HCT116 (cell line): ENCODE measurements around the gene CRHR1.

Source experiments
- CTCF ChIP-seq, 3 experiments: fragments of 200-600 bp in 1 of 3; sonication (generic) in 1 of 3; IDR thresholded peaks in 2 of 3; conservative IDR thresholded peaks in 1 of 3; 2 replicates each; pipeline ENCODE4 v1.5.1; 2012 to 2017; ENCODE audit warnings: low read depth in 2 of 3, low read length in 2 of 3, antibody characterized with exemption in 1 of 3, borderline replicate concordance in 1 of 3, control low read depth in 1 of 3, mild to moderate bottlenecking in 1 of 3, mixed read lengths in 1 of 3, mixed run types in 1 of 3, moderate library complexity in 1 of 3; ENCODE audit not compliant: insufficient read depth in 1 of 3
- EGR1 ChIP-seq: IDR thresholded peaks from 2 replicates; pipeline ENCODE4 v1.6.1; 2012; ENCODE audit warnings: low read depth
- EZH2 ChIP-seq: fragments of 200-600 bp; sonication (generic); IDR thresholded peaks from 2 replicates; pipeline ENCODE4 v1.6.1; 2017; ENCODE audit warnings: antibody characterized with exemption, mixed run types
- EZH2phosphoT487 ChIP-seq: fragments of 200-600 bp; IDR thresholded peaks from 2 replicates; pipeline ENCODE4 v1.6.1; 2018; ENCODE audit warnings: antibody characterized with exemption, borderline replicate concordance
- JUND ChIP-seq: IDR thresholded peaks from 2 replicates; pipeline ENCODE4 v1.6.1; 2012
- MAX ChIP-seq: IDR thresholded peaks from 2 replicates; pipeline ENCODE4 v1.6.1; 2012
- POLR2A ChIP-seq: IDR thresholded peaks from 2 replicates; pipeline ENCODE4 v1.7.0; 2011; ENCODE audit warnings: borderline replicate concordance; ENCODE audit not compliant: insufficient read depth, insufficient read length; ENCODE audit errors: extremely low read depth
- RAD21 ChIP-seq: IDR thresholded peaks from 2 replicates; pipeline ENCODE4 v1.6.1; 2012; ENCODE audit warnings: low read depth, mild to moderate bottlenecking
- TCF7L2 ChIP-seq: IDR thresholded peaks from 2 replicates; pipeline ENCODE4 v1.7.0; 2011; ENCODE audit warnings: borderline replicate concordance, inconsistent platforms; ENCODE audit not compliant: insufficient read depth, insufficient read length; ENCODE audit errors: extremely low read depth
- YY1 ChIP-seq: IDR thresholded peaks from 2 replicates; pipeline ENCODE4 v1.6.1; 2011; ENCODE audit warnings: low read length, low read depth, moderate library complexity, mild to moderate bottlenecking; ENCODE audit not compliant: insufficient replicate concordance; ENCODE audit errors: extremely low read depth
- TF ChIP-seq, protein P1 (sequence below): IDR thresholded peaks from 2 replicates; pipeline ENCODE4 v1.6.1; 2012; ENCODE audit warnings: low read depth

DNA sequence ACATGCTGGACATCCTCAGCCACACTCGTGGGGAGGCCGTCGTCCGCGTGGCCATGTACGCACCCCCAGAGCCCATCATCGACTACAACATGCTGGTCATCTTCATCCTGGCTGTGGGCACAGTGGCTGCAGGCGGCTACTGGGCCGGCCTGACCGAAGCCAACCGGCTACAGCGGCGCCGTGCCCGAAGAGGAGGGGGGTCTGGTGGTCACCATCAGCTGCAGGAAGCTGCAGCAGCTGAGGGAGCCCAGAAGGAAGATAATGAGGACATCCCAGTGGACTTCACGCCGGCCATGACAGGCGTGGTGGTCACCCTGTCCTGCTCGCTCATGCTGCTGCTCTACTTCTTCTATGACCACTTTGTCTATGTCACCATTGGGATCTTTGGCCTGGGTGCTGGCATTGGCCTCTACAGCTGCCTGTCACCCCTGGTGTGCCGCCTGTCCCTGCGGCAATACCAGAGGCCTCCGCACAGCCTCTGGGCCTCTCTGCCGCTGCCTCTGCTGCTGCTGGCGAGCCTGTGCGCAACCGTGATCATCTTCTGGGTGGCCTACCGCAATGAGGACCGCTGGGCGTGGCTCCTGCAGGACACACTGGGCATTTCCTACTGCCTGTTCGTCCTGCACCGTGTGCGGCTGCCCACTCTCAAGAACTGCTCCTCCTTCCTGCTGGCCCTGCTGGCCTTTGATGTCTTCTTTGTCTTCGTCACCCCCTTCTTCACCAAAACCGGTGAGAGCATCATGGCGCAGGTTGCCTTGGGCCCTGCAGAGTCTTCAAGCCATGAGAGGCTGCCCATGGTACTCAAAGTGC, 61.5 kb downstream of the CRHR1 start:
- TF ChIP-seq CTCF (IDR thresholded peaks at IDR 0.05 in 2 of 3, conservative IDR thresholded peaks at IDR 0.05 in 1 of 3; ENCODE audit: borderline replicate concordance in 1 of 3, insufficient read depth in 1 of 3, low read depth in 2 of 3, low read length in 2 of 3) (no peak), EZH2 (no peak), MAX (no peak), RAD21 (no peak), POLR2A (no peak), EZH2phosphoT487 (no peak), EGR1 (no peak), YY1 (no peak), JUND (no peak), TCF7L2 (no peak)
- TF ChIP-seq, protein P1, sequence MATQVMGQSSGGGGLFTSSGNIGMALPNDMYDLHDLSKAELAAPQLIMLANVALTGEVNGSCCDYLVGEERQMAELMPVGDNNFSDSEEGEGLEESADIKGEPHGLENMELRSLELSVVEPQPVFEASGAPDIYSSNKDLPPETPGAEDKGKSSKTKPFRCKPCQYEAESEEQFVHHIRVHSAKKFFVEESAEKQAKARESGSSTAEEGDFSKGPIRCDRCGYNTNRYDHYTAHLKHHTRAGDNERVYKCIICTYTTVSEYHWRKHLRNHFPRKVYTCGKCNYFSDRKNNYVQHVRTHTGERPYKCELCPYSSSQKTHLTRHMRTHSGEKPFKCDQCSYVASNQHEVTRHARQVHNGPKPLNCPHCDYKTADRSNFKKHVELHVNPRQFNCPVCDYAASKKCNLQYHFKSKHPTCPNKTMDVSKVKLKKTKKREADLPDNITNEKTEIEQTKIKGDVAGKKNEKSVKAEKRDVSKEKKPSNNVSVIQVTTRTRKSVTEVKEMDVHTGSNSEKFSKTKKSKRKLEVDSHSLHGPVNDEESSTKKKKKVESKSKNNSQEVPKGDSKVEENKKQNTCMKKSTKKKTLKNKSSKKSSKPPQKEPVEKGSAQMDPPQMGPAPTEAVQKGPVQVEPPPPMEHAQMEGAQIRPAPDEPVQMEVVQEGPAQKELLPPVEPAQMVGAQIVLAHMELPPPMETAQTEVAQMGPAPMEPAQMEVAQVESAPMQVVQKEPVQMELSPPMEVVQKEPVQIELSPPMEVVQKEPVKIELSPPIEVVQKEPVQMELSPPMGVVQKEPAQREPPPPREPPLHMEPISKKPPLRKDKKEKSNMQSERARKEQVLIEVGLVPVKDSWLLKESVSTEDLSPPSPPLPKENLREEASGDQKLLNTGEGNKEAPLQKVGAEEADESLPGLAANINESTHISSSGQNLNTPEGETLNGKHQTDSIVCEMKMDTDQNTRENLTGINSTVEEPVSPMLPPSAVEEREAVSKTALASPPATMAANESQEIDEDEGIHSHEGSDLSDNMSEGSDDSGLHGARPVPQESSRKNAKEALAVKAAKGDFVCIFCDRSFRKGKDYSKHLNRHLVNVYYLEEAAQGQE, result no peak
